ENCODE data around the gene CELF2. TPM values are rescaled to one million over a fixed set of nuclear protein-coding genes. Genes with fewer than 3 reads are reported as not detected.

Gene CELF2
- total and polyA plus RNA-seq, 2 of the 4 experiments (the other 2 are of a cell fraction): 3.5 to 6.6 TPM

DNA sequence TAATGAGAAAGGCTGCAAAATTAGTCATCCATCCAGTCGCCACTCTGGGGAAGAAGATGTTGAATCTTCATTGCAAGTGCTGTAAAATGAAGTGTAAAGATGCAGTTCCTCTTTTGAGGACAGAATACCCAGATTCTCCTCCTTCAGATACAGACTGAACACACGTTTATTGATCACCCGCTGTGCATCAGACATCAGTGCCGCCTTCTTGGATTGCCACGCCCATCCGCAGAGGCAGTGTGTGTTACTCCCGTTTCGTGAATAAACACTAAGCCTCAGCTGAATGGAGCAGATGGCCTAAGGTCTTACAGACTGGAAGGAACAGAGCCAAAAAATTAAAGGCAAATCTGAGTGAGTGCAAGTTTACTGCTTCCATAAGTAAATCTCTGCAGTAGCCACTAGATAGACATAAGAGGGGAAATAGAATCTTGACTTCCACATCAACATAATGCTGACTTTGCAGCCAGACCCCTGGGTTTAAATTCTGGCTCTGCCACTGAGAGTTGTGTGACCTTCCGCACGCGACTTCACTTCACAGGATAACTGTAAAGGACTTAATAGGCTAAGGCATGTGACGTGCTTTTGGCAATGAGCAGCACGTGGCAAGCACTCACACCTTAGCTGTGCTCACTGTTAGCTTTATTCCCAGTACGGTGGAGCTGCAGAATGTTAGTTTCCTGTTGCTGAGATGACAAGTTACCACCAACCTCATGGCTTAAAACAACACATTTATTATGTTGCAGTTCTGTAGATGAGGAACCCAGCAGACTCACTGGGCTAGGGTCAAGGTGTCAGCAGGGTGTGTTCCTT is 285.9 kb downstream of the CELF2 start:
- ChIA-PET CTCF (no interaction called here), POLR2A (ENCODE audit: unreplicated experiment) (no interaction called here)
- Histone ChIP-seq H3K27ac (ENCODE audit: insufficient read depth, low read length) (no peak overlapping the region), H3K18ac (ENCODE audit: low read depth, low read length) (no peak overlapping the region), H3K4me1 (ENCODE audit: control insufficient read depth, insufficient read depth, low read length) (no peaks in the 10 kb centered on the region), H3K27me3 (ENCODE audit: control insufficient read depth, insufficient read depth, low read length) (no peaks in the 10 kb centered on the region), H3K4me2 (ENCODE audit: low read depth, low read length) (no peak overlapping the region), H2AFZ (replicated peaks; ENCODE audit: low read length, poor library complexity) (no peak overlapping the region), H3K56ac (ENCODE audit: extremely low read depth, insufficient read depth, low read length) (no peak overlapping the region), H3K23ac (ENCODE audit: low read depth, low read length) (no peak overlapping the region), H2BK20ac (ENCODE audit: low read depth, low read length) (no peak overlapping the region), H2AK5ac (ENCODE audit: low read depth, low read length) (no peak overlapping the region), H3K14ac (replicated peaks; ENCODE audit: low read depth, low read length) (no peak overlapping the region), H4K8ac (ENCODE audit: low read depth in 2 of 2, low read length in 2 of 2) (no peak overlapping the region), H3K9me1 (ENCODE audit: insufficient read depth, low read length) (no peaks in the 10 kb centered on the region), H4K5ac (ENCODE audit: low read depth, low read length) (no peak overlapping the region), H2BK120ac (ENCODE audit: low read depth, low read length) (no peak overlapping the region), H3K79me1 (ENCODE audit: low read depth in 1 of 2, low read length in 2 of 2) (no peaks in the 10 kb centered on the region), H4K20me1 (ENCODE audit: insufficient read depth, low read length) (no peaks in the 10 kb centered on the region), H3K9ac (ENCODE audit: low read depth, low read length) (no peak overlapping the region), H2AK9ac (replicated peaks; ENCODE audit: low read depth, low read length, poor library complexity) (no peak overlapping the region), H4K91ac (ENCODE audit: insufficient read depth, low read depth, low read length) (no peak overlapping the region), H3K9me3 (ENCODE audit: control insufficient read depth, insufficient read depth, low read length) (peaks cover 13% of the 10 kb centered on the region), H3K4me3 (ENCODE audit: insufficient read depth, low read depth, low read length) (no peak overlapping the region), H3K4ac (ENCODE audit: low read depth, low read length) (no peak overlapping the region), H2BK15ac (ENCODE audit: low read depth, low read length) (no peak overlapping the region), H3K36me3 (ENCODE audit: control insufficient read depth, insufficient read depth, low read length) (no peaks in the 10 kb centered on the region), H2BK5ac (ENCODE audit: low read depth, low read length, poor library complexity, severe bottlenecking) (no peak overlapping the region)
- dilution Hi-C loops (cut with HindIII; ENCODE audit: low sequenced_read_pairs, unreplicated experiment): no loop called here
- intact Hi-C loops (cut with micrococcal nuclease): no loop called here
- ATAC-seq (ENCODE audit: low read depth) (no peak), DNase-seq (no peak)
- TF ChIP-seq BHLHE40 (IDR thresholded peaks at IDR 0.05; ENCODE audit: low read depth, low read length) (no peak), NFE2L2 (IDR thresholded peaks at IDR 0.05; ENCODE audit: low read depth, low read length) (no peak), RAD21 (IDR thresholded peaks at IDR 0.05; ENCODE audit: low read length) (no peak), SMC3 (IDR thresholded peaks at IDR 0.05; ENCODE audit: low read depth, low read length) (no peak), USF2 (IDR thresholded peaks at IDR 0.05; ENCODE audit: low read depth, low read length) (no peak), RFX5 (IDR thresholded peaks at IDR 0.05; ENCODE audit: low read depth, low read length) (no peak), FOS (IDR thresholded peaks at IDR 0.05; ENCODE audit: low read depth, low read length) (no peak), MAFK (IDR thresholded peaks at IDR 0.05; ENCODE audit: low read depth, low read length) (no peak), RCOR1 (IDR thresholded peaks at IDR 0.05; ENCODE audit: insufficient replicate concordance, low read length) (no peak), CHD1 (IDR thresholded peaks at IDR 0.05; ENCODE audit: low read depth, low read length) (no peak), POLR2A (IDR thresholded peaks at IDR 0.05; ENCODE audit: low read depth, low read length) (no peak), CEBPB (IDR thresholded peaks at IDR 0.05; ENCODE audit: low read depth, low read length) (no peak), MXI1 (IDR thresholded peaks at IDR 0.05; ENCODE audit: borderline replicate concordance, low read depth, low read length) (no peak)
- TF ChIP-seq, protein P1, sequence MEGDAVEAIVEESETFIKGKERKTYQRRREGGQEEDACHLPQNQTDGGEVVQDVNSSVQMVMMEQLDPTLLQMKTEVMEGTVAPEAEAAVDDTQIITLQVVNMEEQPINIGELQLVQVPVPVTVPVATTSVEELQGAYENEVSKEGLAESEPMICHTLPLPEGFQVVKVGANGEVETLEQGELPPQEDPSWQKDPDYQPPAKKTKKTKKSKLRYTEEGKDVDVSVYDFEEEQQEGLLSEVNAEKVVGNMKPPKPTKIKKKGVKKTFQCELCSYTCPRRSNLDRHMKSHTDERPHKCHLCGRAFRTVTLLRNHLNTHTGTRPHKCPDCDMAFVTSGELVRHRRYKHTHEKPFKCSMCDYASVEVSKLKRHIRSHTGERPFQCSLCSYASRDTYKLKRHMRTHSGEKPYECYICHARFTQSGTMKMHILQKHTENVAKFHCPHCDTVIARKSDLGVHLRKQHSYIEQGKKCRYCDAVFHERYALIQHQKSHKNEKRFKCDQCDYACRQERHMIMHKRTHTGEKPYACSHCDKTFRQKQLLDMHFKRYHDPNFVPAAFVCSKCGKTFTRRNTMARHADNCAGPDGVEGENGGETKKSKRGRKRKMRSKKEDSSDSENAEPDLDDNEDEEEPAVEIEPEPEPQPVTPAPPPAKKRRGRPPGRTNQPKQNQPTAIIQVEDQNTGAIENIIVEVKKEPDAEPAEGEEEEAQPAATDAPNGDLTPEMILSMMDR (conservative IDR thresholded peaks at IDR 0.05; ENCODE audit: low read depth, low read length): no peak
- TF ChIP-seq, protein P2, sequence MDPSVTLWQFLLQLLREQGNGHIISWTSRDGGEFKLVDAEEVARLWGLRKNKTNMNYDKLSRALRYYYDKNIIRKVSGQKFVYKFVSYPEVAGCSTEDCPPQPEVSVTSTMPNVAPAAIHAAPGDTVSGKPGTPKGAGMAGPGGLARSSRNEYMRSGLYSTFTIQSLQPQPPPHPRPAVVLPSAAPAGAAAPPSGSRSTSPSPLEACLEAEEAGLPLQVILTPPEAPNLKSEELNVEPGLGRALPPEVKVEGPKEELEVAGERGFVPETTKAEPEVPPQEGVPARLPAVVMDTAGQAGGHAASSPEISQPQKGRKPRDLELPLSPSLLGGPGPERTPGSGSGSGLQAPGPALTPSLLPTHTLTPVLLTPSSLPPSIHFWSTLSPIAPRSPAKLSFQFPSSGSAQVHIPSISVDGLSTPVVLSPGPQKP (IDR thresholded peaks at IDR 0.05; ENCODE audit: borderline replicate concordance, low read depth, low read length): no peak
- WGBS, 2 experiments (ENCODE audit: extremely low coverage in 2 of 2, insufficient read length in 1 of 2): 69% methylated on average over 10 of the region's 14 CpGs; no CpG with 5 or more reads in 1 of the 2 experiments
- no TSS peak for BruUV-seq (replicated peaks)
- in situ Hi-C loops (cut with MboI; ENCODE audit: low sequenced_read_pairs): no loop called here
